Measurements from ENCODE around the gene RCN1. TPM values are rescaled to one million over a fixed set of nuclear protein-coding genes. Genes with fewer than 3 reads are reported as not detected.

The RCN1 gene
- total RNA-seq, 1 experiment from 2014 or later, result 99.8 TPM

GRCh38 chr11:32043737-32044136, 47.1 kb upstream of the RCN1 start (continued):
- TF ChIP-seq, protein P1, sequence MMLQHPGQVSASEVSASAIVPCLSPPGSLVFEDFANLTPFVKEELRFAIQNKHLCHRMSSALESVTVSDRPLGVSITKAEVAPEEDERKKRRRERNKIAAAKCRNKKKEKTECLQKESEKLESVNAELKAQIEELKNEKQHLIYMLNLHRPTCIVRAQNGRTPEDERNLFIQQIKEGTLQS (IDR thresholded peaks at IDR 0.05), result no peak
- no peak for TF ChIP-seq JUND (IDR thresholded peaks at IDR 0.05)
- TF ChIP-seq, protein P2, sequence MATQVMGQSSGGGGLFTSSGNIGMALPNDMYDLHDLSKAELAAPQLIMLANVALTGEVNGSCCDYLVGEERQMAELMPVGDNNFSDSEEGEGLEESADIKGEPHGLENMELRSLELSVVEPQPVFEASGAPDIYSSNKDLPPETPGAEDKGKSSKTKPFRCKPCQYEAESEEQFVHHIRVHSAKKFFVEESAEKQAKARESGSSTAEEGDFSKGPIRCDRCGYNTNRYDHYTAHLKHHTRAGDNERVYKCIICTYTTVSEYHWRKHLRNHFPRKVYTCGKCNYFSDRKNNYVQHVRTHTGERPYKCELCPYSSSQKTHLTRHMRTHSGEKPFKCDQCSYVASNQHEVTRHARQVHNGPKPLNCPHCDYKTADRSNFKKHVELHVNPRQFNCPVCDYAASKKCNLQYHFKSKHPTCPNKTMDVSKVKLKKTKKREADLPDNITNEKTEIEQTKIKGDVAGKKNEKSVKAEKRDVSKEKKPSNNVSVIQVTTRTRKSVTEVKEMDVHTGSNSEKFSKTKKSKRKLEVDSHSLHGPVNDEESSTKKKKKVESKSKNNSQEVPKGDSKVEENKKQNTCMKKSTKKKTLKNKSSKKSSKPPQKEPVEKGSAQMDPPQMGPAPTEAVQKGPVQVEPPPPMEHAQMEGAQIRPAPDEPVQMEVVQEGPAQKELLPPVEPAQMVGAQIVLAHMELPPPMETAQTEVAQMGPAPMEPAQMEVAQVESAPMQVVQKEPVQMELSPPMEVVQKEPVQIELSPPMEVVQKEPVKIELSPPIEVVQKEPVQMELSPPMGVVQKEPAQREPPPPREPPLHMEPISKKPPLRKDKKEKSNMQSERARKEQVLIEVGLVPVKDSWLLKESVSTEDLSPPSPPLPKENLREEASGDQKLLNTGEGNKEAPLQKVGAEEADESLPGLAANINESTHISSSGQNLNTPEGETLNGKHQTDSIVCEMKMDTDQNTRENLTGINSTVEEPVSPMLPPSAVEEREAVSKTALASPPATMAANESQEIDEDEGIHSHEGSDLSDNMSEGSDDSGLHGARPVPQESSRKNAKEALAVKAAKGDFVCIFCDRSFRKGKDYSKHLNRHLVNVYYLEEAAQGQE (IDR thresholded peaks at IDR 0.05; ENCODE audit: low read depth), result no peak
- TF ChIP-seq ZNF274 (IDR thresholded peaks at IDR 0.05; ENCODE audit: low read depth, low read length), result no peak
- TF ChIP-seq FOSL1 (IDR thresholded peaks at IDR 0.05; ENCODE audit: low read depth), result no peak
- TF ChIP-seq ELF1 (IDR thresholded peaks at IDR 0.05; ENCODE audit: borderline replicate concordance, low read depth), result no peak
- no peak for TF ChIP-seq ZFX (IDR thresholded peaks at IDR 0.05)
- TF ChIP-seq EZH2phosphoT487 (IDR thresholded peaks at IDR 0.05; ENCODE audit: borderline replicate concordance), result no peak
- TF ChIP-seq SIN3A (IDR thresholded peaks at IDR 0.05; ENCODE audit: low read depth), result no peak

GRCh38 chr11:32044158-32044863, 46.6 kb upstream of the RCN1 start:
- CTCF ChIA-PET, result interaction anchor here (0.6 kb wide), 1 partner anchor 110 kb away, joined by 3 read pairs; no protein-coding TSS in a partner anchor
- TF ChIP-seq, protein P3, sequence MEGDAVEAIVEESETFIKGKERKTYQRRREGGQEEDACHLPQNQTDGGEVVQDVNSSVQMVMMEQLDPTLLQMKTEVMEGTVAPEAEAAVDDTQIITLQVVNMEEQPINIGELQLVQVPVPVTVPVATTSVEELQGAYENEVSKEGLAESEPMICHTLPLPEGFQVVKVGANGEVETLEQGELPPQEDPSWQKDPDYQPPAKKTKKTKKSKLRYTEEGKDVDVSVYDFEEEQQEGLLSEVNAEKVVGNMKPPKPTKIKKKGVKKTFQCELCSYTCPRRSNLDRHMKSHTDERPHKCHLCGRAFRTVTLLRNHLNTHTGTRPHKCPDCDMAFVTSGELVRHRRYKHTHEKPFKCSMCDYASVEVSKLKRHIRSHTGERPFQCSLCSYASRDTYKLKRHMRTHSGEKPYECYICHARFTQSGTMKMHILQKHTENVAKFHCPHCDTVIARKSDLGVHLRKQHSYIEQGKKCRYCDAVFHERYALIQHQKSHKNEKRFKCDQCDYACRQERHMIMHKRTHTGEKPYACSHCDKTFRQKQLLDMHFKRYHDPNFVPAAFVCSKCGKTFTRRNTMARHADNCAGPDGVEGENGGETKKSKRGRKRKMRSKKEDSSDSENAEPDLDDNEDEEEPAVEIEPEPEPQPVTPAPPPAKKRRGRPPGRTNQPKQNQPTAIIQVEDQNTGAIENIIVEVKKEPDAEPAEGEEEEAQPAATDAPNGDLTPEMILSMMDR (IDR thresholded peaks at IDR 0.05 in 2 of 3, conservative IDR thresholded peaks at IDR 0.05 in 1 of 3; ENCODE audit: borderline replicate concordance in 1 of 3, insufficient read depth in 1 of 3, low read depth in 2 of 3, low read length in 2 of 3), result no peak
- TF ChIP-seq ZBTB33 (IDR thresholded peaks at IDR 0.05; ENCODE audit: extremely low read depth, insufficient replicate concordance, low read length), result no peak
- TF ChIP-seq TCF7L2 (IDR thresholded peaks at IDR 0.05; ENCODE audit: borderline replicate concordance, extremely low read depth, insufficient read depth, insufficient read length), result no peak

More at GRCh38 chr11:32044158-32044863, 46.6 kb upstream of the RCN1 start:
- ChIA-PET POLR2A (no interaction called here), RAD21 (ENCODE audit: low non-redundant PET in 1 of 2, low total read pairs in 2 of 2, uncharacterized antibody in 2 of 2, unreplicated experiment in 2 of 2) (no interaction called here)
- intact Hi-C loops (cut with micrococcal nuclease), result no loop called here
- no TSS peak for BruUV-seq (replicated peaks)
- Histone ChIP-seq H3K4me3 (replicated peaks in 1 of 2; ENCODE audit: low read depth in 1 of 2, low read length in 2 of 2) (no peak overlapping the region), H3K4me2 (ENCODE audit: low read length) (no peak overlapping the region), H3K27ac (ENCODE audit: low read depth, low read length) (no peak overlapping the region), H2AFZ (ENCODE audit: low read depth, low read length, poor library complexity, severe bottlenecking) (no peak overlapping the region), H3K9me2 (ENCODE audit: insufficient read depth) (no peaks in the 10 kb centered on the region), H3K9ac (ENCODE audit: low read length) (no peak overlapping the region), H3K36me3 (ENCODE audit: control insufficient read depth in 1 of 2, insufficient read depth in 2 of 2, low read length in 2 of 2) (no peaks in the 10 kb centered on the region), H3K27me3 (ENCODE audit: insufficient read depth, low read length) (no peaks in the 10 kb centered on the region), H4K20me1 (ENCODE audit: insufficient read depth) (no peaks in the 10 kb centered on the region), H3K4me1 (ENCODE audit: control insufficient read depth in 1 of 2, insufficient read depth in 2 of 2, low read length in 2 of 2) (no peaks in the 10 kb centered on the region), H3K9me3 (ENCODE audit: control insufficient read depth in 1 of 2, insufficient read depth in 1 of 2, low read depth in 1 of 2, low read length in 2 of 2) (no peaks in the 10 kb centered on the region), H3K79me2 (ENCODE audit: insufficient read depth, low read length) (no peaks in the 10 kb centered on the region)
- no peak for DNase-seq (ENCODE audit: low read depth, low spot score)
- ATAC-seq, result no peak
